Measurements from ENCODE around the gene MALSU1. TPM values are rescaled to one million over a fixed set of nuclear protein-coding genes. Genes with fewer than 3 reads are reported as not detected.
A peak's percentile ranks its signal among the peaks of the same experiment; 100 is the strongest.

MALSU1 gene
- polyA plus RNA-seq, 2 of the 4 experiments (the other 2 are of a cell fraction): 91.9 to 122 TPM

- TF ChIP-seq, protein P1, sequence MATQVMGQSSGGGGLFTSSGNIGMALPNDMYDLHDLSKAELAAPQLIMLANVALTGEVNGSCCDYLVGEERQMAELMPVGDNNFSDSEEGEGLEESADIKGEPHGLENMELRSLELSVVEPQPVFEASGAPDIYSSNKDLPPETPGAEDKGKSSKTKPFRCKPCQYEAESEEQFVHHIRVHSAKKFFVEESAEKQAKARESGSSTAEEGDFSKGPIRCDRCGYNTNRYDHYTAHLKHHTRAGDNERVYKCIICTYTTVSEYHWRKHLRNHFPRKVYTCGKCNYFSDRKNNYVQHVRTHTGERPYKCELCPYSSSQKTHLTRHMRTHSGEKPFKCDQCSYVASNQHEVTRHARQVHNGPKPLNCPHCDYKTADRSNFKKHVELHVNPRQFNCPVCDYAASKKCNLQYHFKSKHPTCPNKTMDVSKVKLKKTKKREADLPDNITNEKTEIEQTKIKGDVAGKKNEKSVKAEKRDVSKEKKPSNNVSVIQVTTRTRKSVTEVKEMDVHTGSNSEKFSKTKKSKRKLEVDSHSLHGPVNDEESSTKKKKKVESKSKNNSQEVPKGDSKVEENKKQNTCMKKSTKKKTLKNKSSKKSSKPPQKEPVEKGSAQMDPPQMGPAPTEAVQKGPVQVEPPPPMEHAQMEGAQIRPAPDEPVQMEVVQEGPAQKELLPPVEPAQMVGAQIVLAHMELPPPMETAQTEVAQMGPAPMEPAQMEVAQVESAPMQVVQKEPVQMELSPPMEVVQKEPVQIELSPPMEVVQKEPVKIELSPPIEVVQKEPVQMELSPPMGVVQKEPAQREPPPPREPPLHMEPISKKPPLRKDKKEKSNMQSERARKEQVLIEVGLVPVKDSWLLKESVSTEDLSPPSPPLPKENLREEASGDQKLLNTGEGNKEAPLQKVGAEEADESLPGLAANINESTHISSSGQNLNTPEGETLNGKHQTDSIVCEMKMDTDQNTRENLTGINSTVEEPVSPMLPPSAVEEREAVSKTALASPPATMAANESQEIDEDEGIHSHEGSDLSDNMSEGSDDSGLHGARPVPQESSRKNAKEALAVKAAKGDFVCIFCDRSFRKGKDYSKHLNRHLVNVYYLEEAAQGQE (IDR thresholded peaks at IDR 0.05): no peak
- TF ChIP-seq SMC3 (IDR thresholded peaks at IDR 0.05) (no peak), HOXB13 (CRISPR knock-in tag; IDR thresholded peaks at IDR 0.05; ENCODE audit: low read depth) (no peak), CTCF (IDR thresholded peaks at IDR 0.05) (no peak), KDM1A (IDR thresholded peaks at IDR 0.05; ENCODE audit: low read depth) (no peak)
Measured at GRCh38 chr7:23336086-23336485, 36.9 kb downstream of the MALSU1 start (continued).

DNA sequence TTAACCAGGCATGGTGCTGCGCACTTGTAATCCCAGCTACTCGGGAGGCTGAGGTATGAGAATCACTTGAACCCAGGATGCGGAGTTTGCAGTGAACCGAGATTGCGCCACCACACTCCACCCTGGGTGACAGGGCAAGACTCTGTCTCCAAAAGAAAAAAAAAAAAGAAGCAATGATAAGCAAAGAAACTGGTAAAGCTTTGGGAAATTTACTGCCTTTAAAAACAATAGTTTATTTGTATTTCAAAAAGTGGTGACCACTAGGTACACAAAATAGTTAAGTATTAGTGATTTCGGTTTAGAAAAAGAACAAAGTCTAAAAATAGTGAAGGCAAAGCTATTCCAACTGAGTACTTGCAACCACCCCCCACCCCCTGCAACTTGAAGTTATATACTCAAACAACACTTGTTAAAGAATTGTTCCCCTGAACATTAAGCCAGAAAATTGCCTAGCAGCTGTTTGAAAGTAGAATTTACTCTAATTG is 37.7 kb downstream of the MALSU1 start:
- ChIA-PET CTCF (interaction anchor here (0.9 to 3.4 kb wide), 5 partner anchors 11 to 93 kb away, joined by 5 to 13 read pairs (median 9); no protein-coding TSS in a partner anchor), POLR2A (interaction anchor here (1.2 kb wide), 1 partner anchor 11 kb away, joined by 3 read pairs; no protein-coding TSS in a partner anchor)
- Histone ChIP-seq H3K4me2 (no peak overlapping the region), H3K4me3 (no peak overlapping the region), H3K27ac (no peak overlapping the region), H3K9me3 (peaks cover 21% of the 10 kb centered on the region), H3K4me1 (peaks cover 46% of the 10 kb centered on the region)
- DNase-seq (ENCODE audit: low read depth in 1 of 2, low spot score in 1 of 2) (no peak), ATAC-seq (no peak), FAIRE-seq (no peak)
- TF ChIP-seq GATA3 (IDR thresholded peaks at IDR 0.05; ENCODE audit: borderline replicate concordance): no peak
- TF ChIP-seq SREBF2 (IDR thresholded peaks at IDR 0.05): no peak
- no peak for TF ChIP-seq EHMT2 (IDR thresholded peaks at IDR 0.05; ENCODE audit: low read depth)
- WGBS (ENCODE audit: missing lambda C conversion rate): 86% methylated on average over 6 of the region's 6 CpGs

DNA sequence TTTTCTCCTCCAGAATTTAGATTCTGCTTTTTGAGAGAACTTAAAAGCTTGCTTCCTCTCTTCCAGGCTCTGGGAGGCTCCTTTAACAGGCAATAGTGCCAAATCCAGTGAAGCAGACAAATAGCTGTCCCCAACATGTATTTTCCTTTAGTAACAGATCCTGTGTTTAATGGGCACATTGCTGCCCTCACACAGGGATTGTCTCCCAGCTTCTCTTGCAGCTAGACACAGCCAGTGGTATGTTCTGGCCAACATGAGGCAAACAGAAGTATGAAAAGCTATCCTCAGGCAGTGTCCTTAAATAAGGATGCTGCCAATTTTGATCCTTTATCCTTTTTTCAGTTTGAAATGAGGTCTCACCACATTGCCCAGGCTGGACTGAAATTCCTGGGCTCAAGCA is 38.2 kb downstream of the MALSU1 start:
- H3K4me1 ChIP-seq: peaks cover 41% of the 10 kb centered on the region
- DNase-seq (ENCODE audit: low read depth in 1 of 2, low spot score in 1 of 2) (peak in 1 of 2 experiments; percentile 44), ATAC-seq (no peak), FAIRE-seq (no peak)
- no peak overlapping the region for H3K27ac ChIP-seq
- TF ChIP-seq KDM1A (IDR thresholded peaks at IDR 0.05; ENCODE audit: low read depth): 0 out of 2 replicates have a peak, but pooled peaks have one; percentile 51
- TF ChIP-seq, protein P2, sequence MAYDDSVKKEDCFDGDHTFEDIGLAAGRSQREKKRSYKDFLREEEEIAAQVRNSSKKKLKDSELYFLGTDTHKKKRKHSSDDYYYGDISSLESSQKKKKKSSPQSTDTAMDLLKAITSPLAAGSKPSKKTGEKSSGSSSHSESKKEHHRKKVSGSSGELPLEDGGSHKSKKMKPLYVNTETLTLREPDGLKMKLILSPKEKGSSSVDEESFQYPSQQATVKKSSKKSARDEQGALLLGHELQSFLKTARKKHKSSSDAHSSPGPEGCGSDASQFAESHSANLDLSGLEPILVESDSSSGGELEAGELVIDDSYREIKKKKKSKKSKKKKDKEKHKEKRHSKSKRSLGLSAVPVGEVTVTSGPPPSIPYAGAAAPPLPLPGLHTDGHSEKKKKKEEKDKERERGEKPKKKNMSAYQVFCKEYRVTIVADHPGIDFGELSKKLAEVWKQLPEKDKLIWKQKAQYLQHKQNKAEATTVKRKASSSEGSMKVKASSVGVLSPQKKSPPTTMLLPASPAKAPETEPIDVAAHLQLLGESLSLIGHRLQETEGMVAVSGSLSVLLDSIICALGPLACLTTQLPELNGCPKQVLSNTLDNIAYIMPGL (CRISPR knock-in tag; IDR thresholded peaks at IDR 0.05; ENCODE audit: borderline replicate concordance): no peak
- H3K4me2 ChIP-seq: no peak overlapping the region
- ChIA-PET CTCF (interaction anchor here (0.9 to 3.4 kb wide), 6 partner anchors 10 to 92 kb away, joined by 3 to 13 read pairs (median 8); no protein-coding TSS in a partner anchor), POLR2A (interaction anchor here (1.2 kb wide), 1 partner anchor 10 kb away, joined by 3 read pairs; no protein-coding TSS in a partner anchor)
- H3K4me3 ChIP-seq: no peak overlapping the region
- peaks cover 21% of the 10 kb centered on the region for H3K9me3 ChIP-seq

GRCh38 chr7:23338439-23338838 is 39.3 kb downstream of the MALSU1 start:
- no peak for TF ChIP-seq HOXA7 (CRISPR knock-in tag; IDR thresholded peaks at IDR 0.05)
- DNase-seq (ENCODE audit: low read depth in 1 of 2, low spot score in 1 of 2) (no peak), FAIRE-seq (no peak), ATAC-seq (no peak)
- H3K4me3 ChIP-seq: no peak overlapping the region
- H3K4me2 ChIP-seq: no peak overlapping the region
- peaks cover 31% of the 10 kb centered on the region for H3K4me1 ChIP-seq
- POLR2A ChIA-PET: interaction anchor here (1.1 kb wide), 1 partner anchor 22 kb away, joined by 3 read pairs; no protein-coding TSS in a partner anchor
- no peak overlapping the region for H3K27ac ChIP-seq
- 88% methylated on average over 2 of the region's 2 CpGs for WGBS (ENCODE audit: missing lambda C conversion rate)
- H3K9me3 ChIP-seq: peaks cover 21% of the 10 kb centered on the region
- CTCF ChIA-PET: interaction anchor here (1.6 to 3.4 kb wide), 5 partner anchors 11 to 66 kb away, joined by 3 to 13 read pairs (median 6); partner anchors contain the start of gene MALSU1
